HG03457 (cell line): ENCODE results near the gene FSD2.
A peak's percentile ranks its signal among the peaks of the same experiment; 100 is the strongest.
"Not testable (repeated sequence)": the region's sequence is repeated elsewhere in the genome, so short reads cannot be mapped to it uniquely, and the experiment has no call there.

Source experiments
- ATAC-seq: cut with Tn5 transposase; IDR thresholded peaks from one replicate; pipeline ENCODE4 v1.9.1; 2021; ENCODE audit warnings: moderate number of reproducible peaks; ENCODE audit not compliant: unreplicated experiment

FSD2 gene

DNA sequence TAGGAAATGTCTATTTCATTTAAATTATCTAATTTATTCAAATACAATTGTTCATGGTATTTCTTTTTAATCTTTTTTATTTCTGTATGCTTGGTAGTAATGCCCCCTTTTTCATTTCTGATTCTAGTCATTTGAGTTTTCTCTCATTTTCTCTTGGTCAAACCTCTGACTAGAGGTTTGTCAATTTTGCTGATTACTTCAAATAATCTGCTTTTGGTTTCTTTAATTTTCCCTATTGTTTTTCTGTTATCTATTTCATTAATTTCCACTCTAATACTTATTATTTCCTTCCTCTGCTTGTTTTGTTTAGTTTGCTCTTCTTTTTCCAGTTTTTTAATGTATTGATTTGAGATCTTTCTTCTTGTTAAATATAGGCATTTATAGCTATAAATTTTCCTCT is 12.1 kb downstream of the FSD2 start:
- ATAC-seq, result no peak

DNA sequence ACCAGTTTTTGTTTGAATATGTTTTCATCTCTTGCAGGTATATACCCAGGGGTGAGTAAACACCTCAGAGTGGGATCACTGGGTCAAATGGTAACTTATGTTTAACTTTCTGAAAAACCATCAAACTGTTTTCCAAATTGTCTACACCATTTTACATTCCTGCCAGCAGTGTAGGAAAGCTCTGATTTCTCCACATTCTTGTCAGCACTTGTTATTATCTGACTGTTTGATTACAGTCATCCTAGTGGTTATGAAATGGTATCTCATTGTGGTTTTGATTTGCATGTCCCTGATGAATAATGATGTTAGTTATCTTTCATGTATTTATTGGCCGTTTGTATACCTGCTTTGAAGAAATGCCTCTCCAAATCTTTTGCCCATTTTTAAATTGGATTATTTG is 13.8 kb downstream of the FSD2 start:
- no peak for ATAC-seq

DNA sequence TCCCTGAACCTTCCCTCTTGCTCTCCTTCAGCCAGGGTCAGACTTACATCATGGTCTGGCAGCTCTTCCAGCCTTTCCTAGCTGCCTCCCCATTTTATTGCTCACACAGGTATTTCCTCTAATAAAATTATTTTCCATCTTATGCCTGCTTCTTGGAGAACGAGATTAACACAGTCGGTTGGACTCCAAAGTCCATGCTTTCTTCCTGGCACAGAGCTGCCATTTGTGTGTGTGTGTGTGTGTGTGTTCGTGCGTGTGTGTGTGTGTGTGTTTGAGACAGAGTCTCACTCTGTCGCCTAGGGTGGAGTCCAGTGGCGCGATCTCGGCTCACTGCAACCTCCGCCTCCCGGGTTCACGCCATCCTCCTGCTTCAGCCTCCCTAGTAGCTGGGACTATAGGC is 15.5 kb downstream of the FSD2 start:
- ATAC-seq, result no peak

DNA sequence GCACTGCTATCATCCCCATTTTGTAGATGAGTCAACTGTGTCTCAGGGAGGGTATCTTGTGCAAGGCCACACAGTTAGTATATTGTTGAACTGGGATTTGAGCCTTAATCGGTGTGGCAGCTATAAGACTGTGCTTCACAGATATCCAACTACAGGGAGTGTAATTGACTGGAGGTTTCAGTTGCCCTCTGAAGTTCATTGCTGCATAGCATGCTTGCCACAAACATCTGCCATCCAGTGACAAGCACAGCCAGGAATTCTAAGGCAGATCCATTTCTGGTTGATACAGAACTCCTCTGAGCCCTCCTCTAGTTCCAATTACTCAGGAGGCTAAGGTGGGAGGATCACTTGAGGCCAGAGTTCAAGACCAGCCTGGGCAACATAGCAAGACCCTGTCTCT is 16.4 kb downstream of the FSD2 start:
- no peak for ATAC-seq

DNA sequence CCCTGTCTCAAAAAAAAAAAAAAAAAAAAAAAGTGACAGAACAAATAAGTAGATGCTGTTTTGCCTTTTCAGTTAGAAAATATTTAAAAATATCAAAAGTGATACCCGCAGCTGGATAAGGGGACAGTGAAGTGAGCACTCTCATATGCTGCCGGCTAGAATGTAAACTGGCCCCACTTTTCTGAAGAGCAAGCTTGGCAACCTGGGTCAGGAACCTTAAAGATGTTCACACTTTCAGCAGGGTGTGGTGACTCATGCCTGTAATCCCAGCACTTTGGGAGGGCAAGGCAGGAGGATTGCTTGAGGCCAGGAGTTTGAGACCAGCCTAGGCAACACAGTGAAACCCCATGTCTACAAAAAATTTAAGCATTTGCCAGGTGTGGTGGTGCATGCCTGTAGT is 17.4 kb downstream of the FSD2 start:
- ATAC-seq, result no peak

DNA sequence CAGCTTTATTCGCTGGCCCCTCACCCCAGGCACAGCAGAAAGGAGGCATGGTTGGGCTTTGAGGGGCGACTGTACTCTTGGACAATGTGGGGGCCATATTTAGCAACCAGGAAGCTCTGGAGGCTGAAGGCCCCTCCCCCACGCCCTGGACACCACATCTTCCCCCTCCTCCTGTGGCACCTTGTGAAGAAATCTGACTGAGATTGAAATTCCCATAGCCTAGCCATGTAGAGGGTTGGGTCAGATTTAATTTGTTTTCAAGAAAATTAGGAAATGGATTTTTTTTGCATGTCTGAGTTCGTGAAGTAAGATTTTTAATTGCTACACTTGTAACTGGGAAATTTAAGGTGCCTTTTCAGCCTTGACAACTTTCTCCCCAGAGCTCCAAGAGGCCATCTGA is 24.5 kb downstream of the FSD2 start:
- no peak for ATAC-seq

DNA sequence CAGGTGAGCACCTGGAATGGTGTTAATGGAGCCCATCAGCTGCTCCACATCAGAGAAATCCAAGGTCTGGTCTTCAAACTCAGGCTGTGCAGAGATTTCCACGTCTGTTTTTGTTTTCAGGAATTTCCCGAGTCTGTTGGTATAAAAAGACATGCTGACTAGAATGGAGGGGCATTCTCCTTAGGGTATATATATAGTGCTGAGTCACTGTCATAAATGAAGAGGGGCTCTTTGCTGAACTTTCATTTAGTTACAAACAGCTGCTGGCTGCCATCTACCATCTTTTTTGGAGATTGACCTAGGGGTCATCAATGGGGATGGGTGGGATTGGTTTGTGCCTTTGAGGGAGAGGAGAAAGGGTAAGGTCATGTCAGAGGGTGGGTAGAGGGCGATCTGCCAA is 27.1 kb downstream of the FSD2 start:
- ATAC-seq, result no peak

DNA sequence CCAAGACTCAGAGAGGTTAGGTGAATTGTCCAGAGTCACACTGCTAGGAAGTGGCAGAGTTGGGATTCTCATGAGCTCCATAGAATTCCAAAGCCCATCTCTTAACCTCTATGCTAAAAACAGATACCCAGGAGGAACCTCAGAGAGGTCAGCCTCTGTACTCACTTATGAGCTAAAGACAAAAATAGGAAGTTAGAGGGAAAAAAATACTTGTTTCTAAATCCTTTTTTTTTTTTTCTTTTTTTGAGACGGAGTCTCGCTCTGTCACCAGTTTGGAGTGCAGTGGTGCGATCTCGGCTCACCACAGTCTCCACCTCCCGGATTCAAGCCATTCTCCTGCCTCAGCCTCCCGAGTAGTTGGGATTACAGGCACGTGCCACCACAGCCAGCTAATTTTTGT is 31.4 kb downstream of the FSD2 start:
- no peak for ATAC-seq

DNA sequence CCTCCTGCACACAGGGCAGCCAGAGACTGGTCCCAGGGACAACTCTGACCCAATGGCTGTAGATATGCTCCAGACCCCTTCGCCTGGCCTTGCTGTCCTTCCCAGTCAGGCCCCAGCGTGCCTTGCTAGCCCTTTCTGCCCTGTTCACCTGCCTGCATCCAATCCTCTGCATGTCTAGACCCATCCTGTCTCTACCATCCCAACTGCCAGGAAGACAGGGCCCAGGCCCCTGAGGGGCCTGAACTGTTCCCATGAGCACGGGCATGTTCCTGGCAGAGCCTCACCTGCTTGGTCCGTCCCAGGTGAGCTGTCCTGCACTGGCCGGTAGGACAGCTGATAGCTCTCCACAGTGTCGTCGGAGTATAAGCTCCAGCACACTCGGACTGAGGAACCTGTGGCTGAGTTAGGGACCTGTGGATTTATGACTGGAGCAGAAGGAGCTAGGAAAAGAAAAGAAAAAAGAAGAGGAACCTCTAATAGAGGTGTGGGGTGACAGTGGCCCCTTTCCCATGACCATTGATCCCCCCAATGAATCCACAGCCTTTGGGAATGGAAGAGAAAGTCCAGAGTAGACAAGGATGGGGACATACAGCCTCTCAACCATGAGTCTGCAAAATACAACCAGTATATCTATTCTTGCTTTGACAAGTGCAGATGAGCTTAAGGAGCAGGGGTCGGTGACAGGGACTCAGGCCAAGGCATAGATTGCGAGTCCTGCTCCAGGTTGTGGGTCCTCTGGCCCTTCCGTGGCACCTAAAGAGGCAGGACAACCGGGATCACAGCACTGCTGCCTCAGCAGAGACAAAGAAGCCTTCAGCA is 33.9 kb downstream of the FSD2 start:
- no peak for ATAC-seq

DNA sequence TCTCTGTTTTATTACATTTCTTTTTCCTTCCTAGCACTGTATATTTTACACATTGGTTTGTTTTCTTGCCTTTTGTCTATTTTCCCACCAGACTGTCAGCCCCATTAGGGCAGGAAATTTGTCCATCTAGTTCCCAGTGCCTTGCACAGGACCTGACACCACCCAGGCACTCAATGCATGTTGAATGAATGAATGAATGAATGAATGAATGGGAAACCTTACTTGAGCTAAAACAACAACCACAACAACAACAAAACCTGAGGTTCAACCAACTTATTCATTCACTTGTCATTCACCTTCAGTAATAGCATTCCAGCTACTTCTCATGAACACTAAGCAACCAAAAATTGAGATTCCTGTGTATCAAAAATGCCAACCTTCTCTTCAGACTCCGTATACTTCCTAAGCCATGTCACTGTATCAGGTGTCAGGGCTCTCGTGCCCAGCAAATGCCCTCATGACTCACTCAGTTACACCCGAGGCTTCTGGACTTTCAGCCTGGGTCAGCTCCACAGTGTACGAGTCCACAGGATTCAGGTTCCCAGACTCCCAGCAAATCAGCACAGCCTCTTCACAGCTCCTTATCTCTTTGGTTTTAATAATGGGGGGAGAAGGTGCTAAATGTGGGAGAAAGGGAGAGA is 37.3 kb downstream of the FSD2 start:
- no peak for ATAC-seq

DNA sequence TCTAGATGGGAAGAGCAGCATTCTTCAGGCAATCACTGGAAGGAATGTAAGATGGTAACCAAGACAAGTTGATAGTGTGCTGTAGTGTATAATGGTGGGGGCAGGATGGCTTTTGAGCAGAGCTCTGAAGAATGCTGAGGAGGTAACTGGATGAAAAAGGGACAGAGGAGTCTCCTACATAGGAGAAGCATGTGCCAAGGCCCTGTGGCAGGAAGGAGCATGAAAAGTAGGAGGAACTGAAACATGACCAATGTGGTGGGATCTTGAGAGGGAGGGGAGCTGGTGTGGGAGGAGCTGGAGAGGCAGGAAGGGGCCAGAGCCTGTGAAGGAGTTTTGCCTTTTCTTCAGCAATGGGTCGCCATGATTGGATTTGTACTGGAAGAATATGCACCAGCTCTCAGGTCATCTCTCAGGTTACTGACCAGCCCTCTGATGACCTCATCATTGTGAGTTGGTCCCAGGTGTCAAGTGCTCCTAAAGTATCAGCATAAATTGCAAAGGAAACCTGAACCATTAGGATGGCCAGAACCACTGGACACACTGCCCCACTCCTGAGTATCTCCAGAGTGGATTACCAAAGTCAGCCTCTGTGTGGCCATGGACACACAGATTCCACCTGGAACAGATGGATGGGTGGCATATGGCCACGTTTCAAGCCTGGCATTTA is 38.6 kb downstream of the FSD2 start:
- ATAC-seq, result no peak

DNA sequence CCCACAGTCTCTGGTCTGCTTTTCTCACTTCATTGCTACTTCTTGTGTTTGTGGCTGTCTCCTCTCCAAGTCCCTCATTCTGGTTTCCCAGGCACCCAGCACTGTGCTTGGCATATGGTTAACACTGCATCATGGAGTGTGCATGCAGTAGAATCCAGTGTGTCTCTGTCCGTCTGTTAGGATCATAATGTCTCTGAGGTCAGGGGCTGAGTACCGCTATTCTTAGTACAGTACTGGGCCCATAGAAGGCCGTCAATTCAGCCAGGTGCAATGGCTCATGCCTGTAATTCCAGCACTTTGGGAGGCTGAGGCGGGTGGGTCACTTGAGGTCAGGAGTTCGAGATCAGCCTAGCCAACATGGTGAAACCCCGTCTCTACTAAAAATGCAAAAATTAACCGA is 39.7 kb downstream of the FSD2 start:
- ATAC-seq, result not testable (repeated sequence)

DNA sequence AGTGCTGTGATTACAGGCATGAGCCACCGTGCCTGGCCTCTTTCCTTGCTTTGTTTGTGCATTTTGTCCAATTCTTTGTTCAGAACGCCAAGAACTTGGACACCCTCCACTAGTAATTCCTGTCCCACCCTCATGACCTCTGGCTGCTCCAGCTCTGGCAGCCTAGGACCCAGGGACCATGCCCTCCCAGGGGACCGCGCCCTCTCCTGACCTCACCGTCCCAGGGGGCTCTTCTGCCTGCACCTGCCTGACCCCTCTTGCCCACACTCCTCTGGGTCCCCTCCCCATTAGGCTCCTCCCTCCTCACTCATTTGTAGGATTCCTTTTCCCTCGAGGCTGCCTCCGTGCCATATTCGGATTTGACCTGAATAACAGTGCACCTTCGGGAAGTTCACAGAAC is 41.1 kb downstream of the FSD2 start:
- ATAC-seq, result no peak

DNA sequence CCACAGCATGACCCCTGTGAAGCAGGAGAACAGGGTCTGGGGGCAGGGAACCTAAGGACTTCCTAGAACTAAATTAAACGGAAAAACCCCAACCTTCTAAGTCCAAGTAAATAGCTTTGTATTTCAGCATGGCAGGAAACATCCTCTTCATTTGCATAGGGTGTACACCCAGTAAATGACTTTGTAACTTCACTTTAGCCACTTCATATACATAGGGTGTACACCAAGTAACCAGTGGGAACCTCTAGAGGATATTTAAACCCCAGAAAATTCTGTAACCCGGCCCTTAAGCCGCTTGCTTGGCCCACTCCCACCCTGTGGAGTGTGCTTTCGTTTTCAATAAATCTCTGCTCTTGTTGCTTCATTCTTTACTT is 41.8 kb downstream of the FSD2 start:
- ATAC-seq, result no peak

DNA sequence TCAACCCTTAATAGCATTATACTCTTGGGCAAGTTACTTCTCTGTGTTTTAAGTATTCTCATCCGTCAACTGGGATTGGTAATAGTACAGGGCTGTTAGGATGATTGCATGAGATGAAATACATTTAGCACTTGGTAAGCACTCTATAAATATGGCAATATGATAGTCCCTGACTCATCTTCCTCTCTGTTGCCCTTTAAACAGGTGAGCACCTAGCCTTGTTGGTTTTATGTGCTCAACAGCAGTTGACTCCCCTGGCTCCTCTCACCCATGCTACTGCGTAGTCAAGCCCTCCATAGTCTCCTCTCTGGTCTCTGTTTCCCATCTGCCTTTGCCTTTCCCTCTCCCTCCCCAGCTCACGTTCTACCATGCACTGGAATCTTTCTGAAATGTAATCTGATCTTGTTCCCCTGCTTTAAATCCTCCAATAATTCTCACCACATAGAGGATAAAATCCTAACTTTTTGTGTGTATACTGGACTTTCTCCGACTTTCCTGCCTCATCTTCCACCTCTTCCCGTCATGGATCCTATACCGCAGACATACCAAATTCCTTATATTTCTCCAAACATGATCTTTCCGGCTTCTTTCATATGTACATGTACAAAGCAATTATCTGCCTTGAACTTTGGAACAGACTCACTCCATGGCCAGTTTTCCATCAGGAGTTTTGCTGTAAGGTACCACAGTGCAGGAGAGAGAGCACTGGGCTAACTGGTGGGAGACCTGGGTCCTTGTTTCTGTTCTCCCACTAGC is 42.3 kb downstream of the FSD2 start:
- ATAC-seq, result no peak

DNA sequence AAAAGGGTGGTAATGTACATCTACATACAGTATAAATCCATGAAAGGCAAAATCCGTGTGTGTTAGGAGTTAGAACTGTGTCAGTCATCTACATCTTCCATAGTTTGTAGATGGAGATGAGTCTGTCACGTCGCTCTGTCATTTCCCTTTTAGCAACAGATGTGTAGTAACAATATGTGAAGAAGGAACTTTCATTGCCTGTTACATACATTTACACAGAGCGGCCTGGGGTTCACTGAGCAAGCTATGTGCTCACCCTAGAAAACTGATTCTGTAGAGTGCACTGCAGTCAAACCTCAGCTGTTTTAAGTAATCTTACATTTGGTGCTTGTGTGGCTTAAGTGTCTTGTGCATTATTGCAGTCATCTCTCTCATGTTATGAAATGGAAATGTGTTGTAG is 54.6 kb downstream of the FSD2 start:
- ATAC-seq, result no peak

DNA sequence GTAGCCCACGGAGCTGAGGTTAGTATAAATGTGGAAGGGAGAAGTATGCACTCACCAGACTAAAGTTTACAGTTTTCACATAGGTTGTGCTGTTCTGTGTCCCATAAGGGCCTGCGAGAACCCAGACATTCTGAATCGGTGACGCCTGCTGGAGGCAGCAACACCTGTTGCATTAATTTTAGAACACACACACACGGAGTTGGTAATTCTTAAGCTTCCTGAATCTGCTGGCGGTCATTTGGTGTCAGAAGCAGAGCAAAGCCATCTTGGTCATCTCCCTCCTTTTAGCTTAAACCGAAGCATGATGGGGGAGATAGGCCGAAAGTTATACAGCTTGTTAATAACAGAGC is 55.1 kb downstream of the FSD2 start:
- peak; percentile 22 for ATAC-seq

DNA sequence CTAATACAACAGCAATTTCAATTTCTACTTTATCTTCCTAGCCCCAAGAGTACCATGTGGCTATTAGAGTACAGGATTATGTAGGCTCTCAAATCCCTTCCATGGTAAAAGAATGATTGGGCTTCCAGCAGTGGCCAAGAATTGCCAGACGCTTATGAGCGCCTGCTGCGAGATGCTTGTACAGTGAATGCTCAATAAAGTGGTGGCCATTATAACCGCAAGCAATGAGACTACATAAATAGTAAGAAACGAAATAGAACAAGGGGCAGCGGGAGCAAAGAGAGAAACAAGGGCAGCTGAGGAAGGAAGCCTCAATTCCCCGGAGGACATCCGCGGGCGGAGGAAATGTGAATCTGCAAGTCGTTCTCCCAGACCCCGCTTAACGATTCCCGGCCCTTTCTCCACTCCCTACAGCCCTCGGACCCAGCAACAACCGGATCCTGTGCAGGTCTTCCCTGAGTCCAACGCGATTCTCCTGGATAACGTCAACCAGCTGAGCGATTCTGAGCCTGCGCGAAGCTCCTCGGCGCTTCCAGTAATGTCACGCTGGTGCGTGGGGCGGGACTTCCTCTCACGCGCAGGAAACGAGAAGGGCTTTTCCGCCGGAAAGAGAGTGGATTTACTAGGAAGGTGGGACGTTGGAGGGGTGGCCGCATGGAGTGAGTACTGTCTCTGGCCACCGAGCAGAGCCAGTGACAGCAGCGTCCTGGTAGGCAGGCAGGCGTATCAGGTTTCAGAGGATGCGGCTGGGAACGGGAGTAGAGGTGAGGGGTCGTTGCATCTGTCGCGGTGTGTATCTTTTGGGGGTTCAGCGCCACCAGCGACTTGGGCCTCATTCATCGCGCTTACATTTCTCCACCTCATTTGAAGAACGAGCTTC is 55.7 kb downstream of the FSD2 start:
- ATAC-seq, result peak; percentile 83

DNA sequence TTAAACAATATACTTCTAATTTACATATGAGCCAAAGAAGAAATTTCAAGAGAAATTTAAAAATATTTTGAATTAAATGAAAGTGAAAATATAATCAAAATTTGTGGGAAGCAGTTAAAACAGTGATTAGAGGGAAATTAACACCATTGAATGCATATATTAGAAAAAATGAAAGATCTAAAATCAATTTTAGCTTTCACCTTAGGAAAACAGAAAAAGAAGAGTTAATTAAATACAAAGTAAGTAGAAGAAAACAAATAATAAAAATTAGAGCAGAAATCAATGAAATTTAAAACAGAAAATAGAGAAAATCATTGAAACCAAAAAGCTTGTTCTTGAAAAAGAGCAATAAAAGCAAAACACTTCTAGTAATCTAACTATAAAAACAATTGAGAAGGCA is 57.6 kb downstream of the FSD2 start:
- no peak for ATAC-seq

DNA sequence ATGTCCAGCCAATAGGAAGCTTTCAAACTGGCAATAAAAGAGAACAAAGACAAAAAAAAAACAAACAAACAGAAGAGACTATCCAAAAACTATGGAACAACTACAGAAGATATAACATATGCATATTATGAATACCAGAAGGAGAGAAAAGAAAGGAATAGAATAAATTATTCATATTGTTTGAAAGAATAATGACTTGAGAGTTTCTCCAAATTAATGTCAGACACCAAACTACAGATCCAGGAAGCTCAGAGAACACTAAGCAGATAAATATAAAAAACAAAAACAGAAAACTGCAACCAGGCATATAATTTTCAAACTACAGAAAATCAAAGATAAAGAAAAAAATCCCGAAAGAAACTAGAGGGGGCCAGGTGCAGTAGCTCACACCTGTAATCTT is 62.1 kb downstream of the FSD2 start:
- ATAC-seq, result no peak

DNA sequence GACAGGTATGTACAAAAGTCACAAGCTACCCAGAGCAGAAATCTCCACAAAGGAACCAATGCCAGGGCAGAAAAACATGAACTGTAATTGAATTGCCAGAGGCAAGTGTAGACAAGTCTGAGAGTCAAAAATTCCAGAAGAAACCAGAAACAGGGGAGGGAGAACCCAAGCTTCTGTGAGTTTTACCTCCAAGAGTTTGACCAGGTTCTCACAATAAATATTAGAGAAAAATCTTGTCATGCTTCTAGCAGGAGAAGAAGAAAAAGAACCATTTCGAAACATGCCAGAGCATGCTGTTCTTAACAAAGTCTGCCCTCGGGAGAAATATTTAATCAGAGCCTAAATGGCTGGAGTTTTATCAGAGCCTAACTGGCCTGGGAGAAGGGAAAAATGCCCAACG is 63.7 kb downstream of the FSD2 start:
- ATAC-seq, result no peak
